SH-SY5Y (cell line): ENCODE results near the gene GHR.

Source experiments
- GATA2 ChIP-seq: IDR thresholded peaks from 2 replicates; pipeline ENCODE4 v1.6.1; 2011; ENCODE audit warnings: mild to moderate bottlenecking, low read depth, low read length
- GATA3 ChIP-seq: IDR thresholded peaks from 2 replicates; pipeline ENCODE4 v1.6.1; 2011; ENCODE audit warnings: low read depth, mild to moderate bottlenecking, low read length, moderate library complexity

DNA sequence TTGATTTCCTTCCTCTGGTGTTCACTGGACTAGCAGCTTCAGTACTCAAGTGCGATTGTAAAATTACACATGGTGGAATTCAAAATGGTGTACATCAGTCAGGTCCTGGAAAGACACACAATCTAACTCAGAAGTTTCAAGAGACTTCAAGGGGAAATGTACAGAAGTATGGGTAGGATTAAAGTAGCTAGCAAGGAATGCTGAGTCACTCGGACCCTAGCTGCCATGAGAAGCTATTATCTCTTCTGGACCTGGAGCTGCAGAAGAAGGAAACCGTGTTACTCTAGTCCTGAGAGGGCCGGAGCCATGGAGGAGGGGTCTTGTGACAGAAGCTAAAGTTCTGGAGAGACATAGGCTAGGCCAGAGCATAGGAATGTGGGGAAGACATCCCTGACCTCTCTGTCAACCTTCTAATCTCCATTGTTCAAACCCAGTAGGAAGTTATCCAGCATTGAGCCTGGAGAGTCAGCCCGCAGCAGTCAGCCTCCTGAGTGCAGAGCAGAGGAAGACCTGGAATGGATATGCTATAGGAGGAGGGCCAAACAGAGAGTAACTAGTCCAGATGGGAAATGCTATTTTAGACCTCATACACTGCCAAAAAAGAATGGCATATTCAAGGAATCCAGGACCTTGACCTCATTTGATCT lies 84.3 kb downstream of the GHR start:
- TF ChIP-seq GATA2 = no peak
- no peak for TF ChIP-seq GATA3
